ENCODE data around the gene WDR33. TPM values are rescaled to one million over a fixed set of nuclear protein-coding genes. Genes with fewer than 3 reads are reported as not detected.
"Not testable (repeated sequence)": the region's sequence is repeated elsewhere in the genome, so short reads cannot be mapped to it uniquely, and the experiment has no call there.

The WDR33 gene
- total RNA-seq, 2 donors from 2014 or later: 34.9 to 55.6 TPM

DNA sequence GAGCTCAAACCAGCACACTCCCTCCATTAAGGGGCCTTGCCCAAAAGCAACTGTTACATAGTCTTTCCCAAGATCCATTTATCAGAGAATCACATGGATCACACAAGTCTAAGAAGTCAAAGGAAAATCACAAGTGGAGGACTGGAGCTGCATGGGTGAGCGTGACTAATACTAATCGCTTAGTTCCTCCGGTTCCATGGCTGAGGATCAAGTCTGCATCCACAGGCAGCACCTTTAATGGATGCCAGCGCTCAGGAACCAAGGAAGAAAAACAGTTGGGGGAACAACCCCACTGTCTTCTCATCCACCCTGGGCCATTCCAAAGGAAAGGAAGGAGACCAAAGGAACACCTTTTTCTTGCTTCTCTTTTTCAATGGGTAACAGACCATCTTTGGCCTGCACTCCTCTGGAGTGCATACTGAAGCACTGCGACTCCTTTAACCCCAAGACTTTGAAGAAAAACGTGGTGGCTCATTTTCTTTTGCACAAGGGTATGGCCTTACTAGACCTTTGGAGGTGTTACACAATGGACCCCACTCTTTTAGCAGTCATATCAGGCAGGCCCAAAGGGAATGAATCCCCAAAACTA is 9.2 kb upstream of the WDR33 start:
- ATAC-seq (ENCODE audit: insufficient number of reproducible peaks, low FRiP score, low read depth) (no peak), DNase-seq (ENCODE audit: low spot score) (no peak)
- no peaks in the 10 kb centered on the region for H3K4me1 ChIP-seq (ENCODE audit: control insufficient read depth in 1 of 2, low read depth in 2 of 2)
- TF ChIP-seq, protein P1, sequence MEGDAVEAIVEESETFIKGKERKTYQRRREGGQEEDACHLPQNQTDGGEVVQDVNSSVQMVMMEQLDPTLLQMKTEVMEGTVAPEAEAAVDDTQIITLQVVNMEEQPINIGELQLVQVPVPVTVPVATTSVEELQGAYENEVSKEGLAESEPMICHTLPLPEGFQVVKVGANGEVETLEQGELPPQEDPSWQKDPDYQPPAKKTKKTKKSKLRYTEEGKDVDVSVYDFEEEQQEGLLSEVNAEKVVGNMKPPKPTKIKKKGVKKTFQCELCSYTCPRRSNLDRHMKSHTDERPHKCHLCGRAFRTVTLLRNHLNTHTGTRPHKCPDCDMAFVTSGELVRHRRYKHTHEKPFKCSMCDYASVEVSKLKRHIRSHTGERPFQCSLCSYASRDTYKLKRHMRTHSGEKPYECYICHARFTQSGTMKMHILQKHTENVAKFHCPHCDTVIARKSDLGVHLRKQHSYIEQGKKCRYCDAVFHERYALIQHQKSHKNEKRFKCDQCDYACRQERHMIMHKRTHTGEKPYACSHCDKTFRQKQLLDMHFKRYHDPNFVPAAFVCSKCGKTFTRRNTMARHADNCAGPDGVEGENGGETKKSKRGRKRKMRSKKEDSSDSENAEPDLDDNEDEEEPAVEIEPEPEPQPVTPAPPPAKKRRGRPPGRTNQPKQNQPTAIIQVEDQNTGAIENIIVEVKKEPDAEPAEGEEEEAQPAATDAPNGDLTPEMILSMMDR (IDR thresholded peaks at IDR 0.05): no peak
- no peaks in the 10 kb centered on the region for H3K27me3 ChIP-seq (replicated peaks; ENCODE audit: insufficient read depth)
- H3K27ac ChIP-seq: no peak overlapping the region
- H3K9me3 ChIP-seq: peaks cover 11% of the 10 kb centered on the region
- no peaks in the 10 kb centered on the region for H3K36me3 ChIP-seq
- no peak overlapping the region for H3K4me3 ChIP-seq

DNA sequence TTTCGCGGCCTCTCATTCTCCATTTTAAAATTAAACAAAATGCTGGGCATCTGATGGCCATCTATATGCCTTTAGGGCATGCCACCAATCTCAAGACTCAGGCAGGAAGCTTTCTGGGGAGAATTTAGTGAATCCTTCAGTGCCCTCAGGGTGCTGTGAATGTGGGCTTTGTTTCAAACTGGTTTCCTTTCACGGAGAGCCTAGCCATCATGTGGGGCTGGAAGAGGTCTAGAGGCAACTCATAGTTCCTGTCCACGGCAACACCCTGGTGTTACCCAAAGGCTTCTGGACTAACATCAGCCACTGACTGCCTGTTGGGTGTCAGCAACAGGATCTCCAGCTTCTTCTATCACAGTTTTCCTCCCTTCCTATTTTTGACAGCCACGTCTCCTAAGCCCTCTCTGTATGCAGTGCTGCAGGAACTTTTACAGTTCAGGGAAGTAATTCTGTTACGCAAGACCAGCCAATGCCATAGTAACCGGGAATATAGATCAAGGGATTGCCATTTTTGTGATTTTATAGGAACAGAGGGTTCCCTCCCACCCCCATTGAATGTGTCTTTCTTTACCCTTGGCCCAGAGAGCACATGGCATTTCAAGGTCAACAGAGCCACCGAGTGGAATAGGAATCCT is 7.9 kb upstream of the WDR33 start:
- TF ChIP-seq, protein P1 (IDR thresholded peaks at IDR 0.05): no peak
- no peak overlapping the region for H3K27ac ChIP-seq
- no peaks in the 10 kb centered on the region for H3K27me3 ChIP-seq (replicated peaks; ENCODE audit: insufficient read depth)
- H3K4me1 ChIP-seq (ENCODE audit: control insufficient read depth in 1 of 2, low read depth in 2 of 2): no peaks in the 10 kb centered on the region
- no peaks in the 10 kb centered on the region for H3K36me3 ChIP-seq
- DNase-seq (ENCODE audit: low spot score) (no peak), ATAC-seq (ENCODE audit: insufficient number of reproducible peaks, low FRiP score, low read depth) (no peak)
- H3K9me3 ChIP-seq: peaks cover 11% of the 10 kb centered on the region
- no peak overlapping the region for H3K4me3 ChIP-seq

DNA sequence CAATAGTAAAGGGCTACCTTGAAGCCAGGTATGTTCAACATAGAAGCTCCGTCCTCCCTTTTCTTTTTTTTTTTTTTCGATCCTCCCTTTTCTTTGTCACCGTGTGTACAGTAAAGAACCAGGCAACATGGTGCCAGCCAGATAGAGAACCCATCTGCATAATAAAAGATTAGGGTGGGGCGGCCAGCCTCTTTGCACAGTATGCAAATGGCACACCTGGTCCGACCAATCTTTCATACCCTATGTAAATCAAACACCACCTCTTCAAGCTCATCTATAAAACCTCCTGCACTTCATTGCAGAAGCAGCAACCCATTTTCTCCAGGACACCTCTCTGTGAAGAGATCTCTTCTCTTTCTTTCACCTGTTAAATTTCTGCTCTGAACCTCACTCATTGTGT is 7.3 kb upstream of the WDR33 start:
- no peak for DNase-seq (ENCODE audit: low spot score)
- TF ChIP-seq, protein P1 (IDR thresholded peaks at IDR 0.05): no peak
- no peak overlapping the region for H3K4me3 ChIP-seq
- H3K4me1 ChIP-seq (ENCODE audit: control insufficient read depth in 1 of 2, low read depth in 2 of 2): no peaks in the 10 kb centered on the region
- H3K36me3 ChIP-seq: no peaks in the 10 kb centered on the region
- H3K27ac ChIP-seq: no peak overlapping the region
- H3K9me3 ChIP-seq: peaks cover 11% of the 10 kb centered on the region
- H3K27me3 ChIP-seq (replicated peaks; ENCODE audit: insufficient read depth): no peaks in the 10 kb centered on the region
- no peak for ATAC-seq (ENCODE audit: insufficient number of reproducible peaks, low FRiP score, low read depth)

DNA sequence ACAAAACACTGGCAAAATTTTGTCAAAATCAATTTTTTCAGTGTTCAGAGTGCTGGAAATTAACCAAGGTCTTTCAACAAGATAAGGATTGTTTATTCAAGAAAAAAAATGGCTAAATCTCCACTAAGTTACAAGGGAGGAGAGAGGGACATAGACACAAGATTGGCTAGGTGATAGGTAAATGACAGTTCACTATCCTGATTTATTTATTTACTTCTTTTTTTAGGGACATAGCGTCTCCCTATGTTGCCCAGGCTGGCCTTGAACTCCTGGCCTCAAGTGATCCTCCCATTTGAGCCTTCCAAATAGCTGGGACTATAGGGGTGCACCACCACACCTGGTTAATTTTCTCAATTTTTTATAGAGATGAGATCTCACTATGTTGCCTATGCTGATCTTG is 3.7 kb upstream of the WDR33 start:
- DNase-seq (ENCODE audit: low spot score) (no peak), ATAC-seq (ENCODE audit: insufficient number of reproducible peaks, low FRiP score, low read depth) (no peak)
- no peaks in the 10 kb centered on the region for H3K27me3 ChIP-seq (replicated peaks; ENCODE audit: insufficient read depth)
- H3K27ac ChIP-seq: no peak overlapping the region
- no peaks in the 10 kb centered on the region for H3K9me3 ChIP-seq
- no peaks in the 10 kb centered on the region for H3K36me3 ChIP-seq
- peaks cover 2 to 3% of the 10 kb centered on the region in 2 donors for H3K4me1 ChIP-seq (ENCODE audit: control insufficient read depth in 1 of 2, low read depth in 2 of 2)
- TF ChIP-seq, protein P1 (IDR thresholded peaks at IDR 0.05): no peak
- no peak overlapping the region for H3K4me3 ChIP-seq

DNA sequence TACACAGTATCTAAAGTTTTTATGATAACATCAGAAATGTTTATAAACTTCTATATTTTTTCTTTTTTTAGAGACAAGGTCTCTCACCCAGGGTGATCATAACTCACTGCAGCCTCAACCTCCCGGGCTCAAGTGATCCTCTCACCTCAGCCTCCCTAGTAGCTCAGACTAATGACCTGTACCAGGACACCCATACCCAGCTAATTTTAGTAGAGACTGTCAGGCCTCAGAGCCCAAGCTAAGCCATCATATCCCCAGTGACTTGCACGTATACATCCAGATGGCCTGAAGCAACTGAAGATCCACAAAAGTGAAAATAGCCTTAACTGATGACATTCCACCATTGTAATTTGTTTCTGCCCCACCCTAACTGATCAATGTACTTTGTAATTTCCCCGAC is 1.5 kb upstream of the WDR33 start:
- H3K4me3 ChIP-seq; DNase-seq (ENCODE audit: low spot score); H3K36me3 ChIP-seq; ATAC-seq (ENCODE audit: insufficient number of reproducible peaks, low FRiP score, low read depth); H3K27ac ChIP-seq; H3K9me3 ChIP-seq; H3K27me3 ChIP-seq (replicated peaks; ENCODE audit: insufficient read depth): not testable (repeated sequence)
- peaks cover 16 to 25% of the 10 kb centered on the region in 2 donors for H3K4me1 ChIP-seq (ENCODE audit: control insufficient read depth in 1 of 2, low read depth in 2 of 2)
